Liver (tissue), 9 donors: ENCODE data around the gene NPAS4. TPM values are rescaled to one million over a fixed set of nuclear protein-coding genes. Genes with fewer than 3 reads are reported as not detected.
A peak's percentile ranks its signal among the peaks of the same experiment; 100 is the strongest.
"Not testable (repeated sequence)": the region's sequence is repeated elsewhere in the genome, so short reads cannot be mapped to it uniquely, and the experiment has no call there.

Experiments
- DNase-seq: peaks from one replicate; pipeline ENCODE4 v3.0.0-alpha.2; 2017; ENCODE audit warnings: low spot score
- H3K27ac ChIP-seq, 2 donors: one replicate each; pipeline ENCODE4 v1.7.0; 2013; ENCODE audit warnings: inconsistent platforms in 2 of 2, low read length in 2 of 2, control low read depth in 1 of 2, low read depth in 1 of 2, mild to moderate bottlenecking in 1 of 2
- H3K27me3 ChIP-seq, 4 donors: one replicate each; pipeline versions ENCODE4 v1.6.1 to v1.7.0; 2013; ENCODE audit warnings: low read length in 3 of 4, inconsistent platforms in 1 of 4, mild to moderate bottlenecking in 1 of 4, moderate library complexity in 1 of 4; ENCODE audit not compliant: control insufficient read depth in 4 of 4, insufficient read depth in 4 of 4
- H3K36me3 ChIP-seq, 4 donors: one replicate each; pipeline versions ENCODE4 v1.6.1 to v1.7.0; 2013; ENCODE audit warnings: low read length in 3 of 4, mild to moderate bottlenecking in 3 of 4, low read depth in 1 of 4, moderate library complexity in 1 of 4; ENCODE audit not compliant: control insufficient read depth in 4 of 4, insufficient read depth in 3 of 4
- H3K4me1 ChIP-seq, 4 donors: one replicate each; pipeline versions ENCODE4 v1.6.1 to v1.7.0; 2013; ENCODE audit warnings: low read length in 3 of 4, mild to moderate bottlenecking in 3 of 4, moderate library complexity in 1 of 4; ENCODE audit not compliant: control insufficient read depth in 4 of 4, insufficient read depth in 4 of 4
- H3K4me3 ChIP-seq, 3 donors: one replicate each; pipeline versions ENCODE4 v1.6.1 to v1.7.0; 2013; ENCODE audit warnings: low read length in 3 of 3, control low read depth in 1 of 3, low read depth in 1 of 3, mild to moderate bottlenecking in 1 of 3
- H3K9ac ChIP-seq, 2 donors: one replicate each; pipeline ENCODE4 v1.7.0; 2013; ENCODE audit warnings: low read length in 2 of 2, mild to moderate bottlenecking in 2 of 2, moderate library complexity in 2 of 2, control low read depth in 1 of 2, low read depth in 1 of 2
- H3K9me3 ChIP-seq, 4 donors: one replicate each; pipeline versions ENCODE4 v1.6.1 to v1.7.0; 2013; ENCODE audit warnings: low read length in 3 of 4; ENCODE audit not compliant: control insufficient read depth in 4 of 4
- EGR1 ChIP-seq, 2 donors: IDR thresholded peaks; 2 replicates each; pipeline ENCODE4 v1.6.1; 2016 to 2018; ENCODE audit warnings: antibody characterized with exemption in 2 of 2, low read depth in 2 of 2
- FOXA1 ChIP-seq: IDR thresholded peaks from 2 replicates; pipeline ENCODE4 v1.6.1; 2016; ENCODE audit warnings: antibody characterized with exemption
- FOXA2 ChIP-seq: IDR thresholded peaks from 2 replicates; pipeline ENCODE4 v1.6.1; 2016; ENCODE audit warnings: antibody characterized with exemption
- GABPA ChIP-seq, 2 donors: IDR thresholded peaks in 1 of 2; conservative IDR thresholded peaks in 1 of 2; 2 replicates each; pipeline ENCODE4 v1.6.1; 2016; ENCODE audit warnings: antibody characterized with exemption in 2 of 2, mild to moderate bottlenecking in 1 of 2, moderate library complexity in 1 of 2
- HNF4A ChIP-seq, 2 donors: conservative IDR thresholded peaks; 2 replicates each; pipeline ENCODE4 v1.6.1; 2016; ENCODE audit warnings: antibody characterized with exemption in 2 of 2, mild to moderate bottlenecking in 2 of 2
- HNF4G ChIP-seq: IDR thresholded peaks from 2 replicates; pipeline ENCODE4 v1.6.1; 2016; ENCODE audit warnings: antibody characterized with exemption
- JUND ChIP-seq, 2 donors: IDR thresholded peaks; 2 replicates each; pipeline ENCODE4 v1.6.1; 2016; ENCODE audit warnings: antibody characterized with exemption in 2 of 2
- NR2F2 ChIP-seq: IDR thresholded peaks from 2 replicates; pipeline ENCODE4 v1.6.1; 2016; ENCODE audit warnings: antibody characterized with exemption
- RAD21 ChIP-seq, 2 donors: IDR thresholded peaks; 2 replicates each; pipeline ENCODE4 v1.6.1; 2016; ENCODE audit warnings: antibody characterized with exemption in 2 of 2, mild to moderate bottlenecking in 2 of 2
- RXRA ChIP-seq, 2 donors: IDR thresholded peaks; 2 replicates each; pipeline ENCODE4 v1.6.1; 2017 to 2018; ENCODE audit warnings: antibody characterized with exemption in 2 of 2, mild to moderate bottlenecking in 1 of 2
- SP1 ChIP-seq: IDR thresholded peaks from 2 replicates; pipeline ENCODE4 v1.6.1; 2018; ENCODE audit warnings: antibody characterized with exemption, mild to moderate bottlenecking
- TAF1 ChIP-seq: conservative IDR thresholded peaks from 2 replicates; pipeline ENCODE4 v1.6.1; 2016; ENCODE audit warnings: antibody characterized with exemption, mild to moderate bottlenecking
- YY1 ChIP-seq: IDR thresholded peaks from 2 replicates; pipeline ENCODE4 v1.6.1; 2016; ENCODE audit warnings: antibody characterized with exemption, mild to moderate bottlenecking
- WGBS: extraction: QIAGEN DNeasy Blood & Tissue Kit; methylation state at CpG from one replicate; pipeline ENCODE4 v1.1.7; 2013; 5-methylcytosine and 5-hydroxymethylcytosine counted together
- polyA plus RNA-seq, 2 donors: library from polyadenylated mRNA; stranded (reverse) in 1 of 2; unstranded in 1 of 2; fragments of 200-250 nt in 1 of 2; fragments of >200 nt in 1 of 2; fragmentation: Nextera tagmentation in 1 of 2; extraction: Ambion mirVana in 1 of 2; gene quantifications; one replicate each; pipeline versions ENCODE4 v1.2.1 to v1.2.3, GENCODE V29; 2013 to 2015
- total RNA-seq, 2 donors: library from RNA; depleted of rRNA; stranded (reverse); fragments of >200 nt; gene quantifications; one replicate each; pipeline ENCODE4 v1.2.3, GENCODE V29; 2014
- TF ChIP-seq, protein P1 (sequence below): IDR thresholded peaks from 2 replicates; pipeline ENCODE4 v1.6.1; 2016; ENCODE audit warnings: antibody characterized with exemption, mild to moderate bottlenecking
- TF ChIP-seq, protein P2 (sequence below): IDR thresholded peaks from 2 replicates; pipeline ENCODE4 v1.6.1; 2016; ENCODE audit warnings: antibody characterized with exemption
- TF ChIP-seq, protein P3 (sequence below): fragments of 150-350 bp; IDR thresholded peaks from 2 replicates; pipeline ENCODE4 v1.5.1; 2017; ENCODE audit warnings: improper control_type of control experiment, low read depth, low read length; ENCODE audit not compliant: missing input control
- TF ChIP-seq, protein P4 (sequence below): IDR thresholded peaks from 2 replicates; pipeline ENCODE4 v1.6.1; 2016; ENCODE audit warnings: antibody characterized with exemption
- TF ChIP-seq, protein P5 (sequence below): IDR thresholded peaks from 2 replicates; pipeline ENCODE4 v1.6.1; 2016; ENCODE audit warnings: antibody characterized with exemption
- donor health status: healthy.
- donor health status: healthy.
- donor health status: healthy.
- donor health status: healthy.
- donor health status: healthy.

Gene NPAS4
- total and polyA plus RNA-seq, 4 donors, result 0.01 TPM; not detected in 3

DNA sequence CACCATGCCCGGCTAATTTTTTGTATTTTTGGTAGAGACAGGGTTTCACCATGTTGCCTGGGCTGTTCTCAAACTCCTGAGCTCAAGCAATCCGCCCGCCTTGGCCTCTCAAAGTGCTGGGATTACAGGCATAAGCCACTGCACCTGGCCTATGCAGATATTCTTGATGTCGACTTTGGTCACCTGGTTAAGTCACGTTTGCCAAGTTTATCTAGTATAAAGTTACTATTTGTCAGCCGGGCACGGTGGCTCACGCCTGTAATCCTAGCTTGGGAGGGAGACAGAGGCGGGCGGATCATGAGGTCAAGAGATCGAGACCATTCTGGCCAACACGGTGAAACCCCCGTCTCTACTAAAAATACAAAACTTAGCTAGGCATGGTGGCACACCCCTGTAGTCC, 36.5 kb upstream of the NPAS4 start:
- H3K9ac ChIP-seq, H3K36me3 ChIP-seq, H3K4me1 ChIP-seq, H3K9me3 ChIP-seq, H3K27me3 ChIP-seq, H3K4me3 ChIP-seq, DNase-seq, H3K27ac ChIP-seq: not testable (repeated sequence)
- 71% methylated on average over 13 of the region's 13 CpGs for WGBS

DNA sequence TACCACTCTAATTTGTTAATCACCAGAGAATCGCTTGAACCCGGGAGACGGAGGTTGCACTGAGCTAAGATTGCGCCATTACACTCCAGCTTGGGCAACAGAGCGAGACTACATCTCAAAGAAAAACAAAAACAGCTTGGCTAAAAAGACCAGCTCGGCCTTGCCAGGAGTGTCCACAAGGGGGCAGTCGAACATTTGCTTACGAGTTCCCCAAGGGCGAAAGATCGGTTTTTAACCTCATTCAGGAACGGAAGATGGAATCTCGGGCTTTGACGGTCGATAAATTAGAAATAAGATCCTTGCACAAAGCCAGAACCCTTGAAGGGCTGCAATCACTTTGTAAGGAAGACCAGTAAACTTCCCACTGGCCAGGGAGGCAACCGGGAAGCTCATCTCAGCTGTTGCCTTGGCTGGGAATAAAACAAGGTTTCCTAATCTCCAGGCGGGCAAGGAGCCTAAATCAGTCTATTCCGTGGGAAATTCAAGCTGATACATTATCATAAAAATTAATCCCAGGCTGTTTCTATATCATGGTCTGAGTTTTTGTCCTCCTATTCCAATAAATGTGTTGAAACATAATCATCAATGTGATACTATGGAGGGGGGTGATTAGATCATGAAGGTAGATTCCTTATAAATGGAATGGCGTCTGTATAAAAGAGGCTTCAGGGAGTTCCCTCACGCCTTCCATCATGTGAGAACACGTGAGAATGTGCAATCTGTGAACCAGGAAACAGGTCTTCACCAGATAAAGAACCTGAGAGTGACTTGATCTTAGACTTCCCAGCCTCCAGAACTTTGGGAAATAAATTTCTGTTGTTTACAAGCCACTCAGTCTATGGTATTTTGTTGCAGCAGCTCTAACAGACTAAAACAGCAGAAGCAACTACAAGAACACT, 34.4 kb upstream of the NPAS4 start:
- Histone ChIP-seq H3K4me1 (peaks cover 0 to 5% (median under 1%) of the 10 kb centered on the region in 4 donors), H3K9ac (no peak overlapping the region), H3K9me3 (no peaks in the 10 kb centered on the region), H3K27ac (no peak overlapping the region), H3K36me3 (no peaks in the 10 kb centered on the region), H3K4me3 (peak overlapping the region in 1 of 3 donors; percentile 15), H3K27me3 (no peaks in the 10 kb centered on the region)
- peak; percentile 82 for DNase-seq
- WGBS, result 9% methylated on average over 20 of the region's 20 CpGs
- TF ChIP-seq, protein P1, sequence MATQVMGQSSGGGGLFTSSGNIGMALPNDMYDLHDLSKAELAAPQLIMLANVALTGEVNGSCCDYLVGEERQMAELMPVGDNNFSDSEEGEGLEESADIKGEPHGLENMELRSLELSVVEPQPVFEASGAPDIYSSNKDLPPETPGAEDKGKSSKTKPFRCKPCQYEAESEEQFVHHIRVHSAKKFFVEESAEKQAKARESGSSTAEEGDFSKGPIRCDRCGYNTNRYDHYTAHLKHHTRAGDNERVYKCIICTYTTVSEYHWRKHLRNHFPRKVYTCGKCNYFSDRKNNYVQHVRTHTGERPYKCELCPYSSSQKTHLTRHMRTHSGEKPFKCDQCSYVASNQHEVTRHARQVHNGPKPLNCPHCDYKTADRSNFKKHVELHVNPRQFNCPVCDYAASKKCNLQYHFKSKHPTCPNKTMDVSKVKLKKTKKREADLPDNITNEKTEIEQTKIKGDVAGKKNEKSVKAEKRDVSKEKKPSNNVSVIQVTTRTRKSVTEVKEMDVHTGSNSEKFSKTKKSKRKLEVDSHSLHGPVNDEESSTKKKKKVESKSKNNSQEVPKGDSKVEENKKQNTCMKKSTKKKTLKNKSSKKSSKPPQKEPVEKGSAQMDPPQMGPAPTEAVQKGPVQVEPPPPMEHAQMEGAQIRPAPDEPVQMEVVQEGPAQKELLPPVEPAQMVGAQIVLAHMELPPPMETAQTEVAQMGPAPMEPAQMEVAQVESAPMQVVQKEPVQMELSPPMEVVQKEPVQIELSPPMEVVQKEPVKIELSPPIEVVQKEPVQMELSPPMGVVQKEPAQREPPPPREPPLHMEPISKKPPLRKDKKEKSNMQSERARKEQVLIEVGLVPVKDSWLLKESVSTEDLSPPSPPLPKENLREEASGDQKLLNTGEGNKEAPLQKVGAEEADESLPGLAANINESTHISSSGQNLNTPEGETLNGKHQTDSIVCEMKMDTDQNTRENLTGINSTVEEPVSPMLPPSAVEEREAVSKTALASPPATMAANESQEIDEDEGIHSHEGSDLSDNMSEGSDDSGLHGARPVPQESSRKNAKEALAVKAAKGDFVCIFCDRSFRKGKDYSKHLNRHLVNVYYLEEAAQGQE, result peak; percentile 37
- TF ChIP-seq, protein P2, sequence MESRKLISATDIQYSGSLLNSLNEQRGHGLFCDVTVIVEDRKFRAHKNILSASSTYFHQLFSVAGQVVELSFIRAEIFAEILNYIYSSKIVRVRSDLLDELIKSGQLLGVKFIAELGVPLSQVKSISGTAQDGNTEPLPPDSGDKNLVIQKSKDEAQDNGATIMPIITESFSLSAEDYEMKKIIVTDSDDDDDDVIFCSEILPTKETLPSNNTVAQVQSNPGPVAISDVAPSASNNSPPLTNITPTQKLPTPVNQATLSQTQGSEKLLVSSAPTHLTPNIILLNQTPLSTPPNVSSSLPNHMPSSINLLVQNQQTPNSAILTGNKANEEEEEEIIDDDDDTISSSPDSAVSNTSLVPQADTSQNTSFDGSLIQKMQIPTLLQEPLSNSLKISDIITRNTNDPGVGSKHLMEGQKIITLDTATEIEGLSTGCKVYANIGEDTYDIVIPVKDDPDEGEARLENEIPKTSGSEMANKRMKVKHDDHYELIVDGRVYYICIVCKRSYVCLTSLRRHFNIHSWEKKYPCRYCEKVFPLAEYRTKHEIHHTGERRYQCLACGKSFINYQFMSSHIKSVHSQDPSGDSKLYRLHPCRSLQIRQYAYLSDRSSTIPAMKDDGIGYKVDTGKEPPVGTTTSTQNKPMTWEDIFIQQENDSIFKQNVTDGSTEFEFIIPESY, result no peak
- TF ChIP-seq, protein P3, sequence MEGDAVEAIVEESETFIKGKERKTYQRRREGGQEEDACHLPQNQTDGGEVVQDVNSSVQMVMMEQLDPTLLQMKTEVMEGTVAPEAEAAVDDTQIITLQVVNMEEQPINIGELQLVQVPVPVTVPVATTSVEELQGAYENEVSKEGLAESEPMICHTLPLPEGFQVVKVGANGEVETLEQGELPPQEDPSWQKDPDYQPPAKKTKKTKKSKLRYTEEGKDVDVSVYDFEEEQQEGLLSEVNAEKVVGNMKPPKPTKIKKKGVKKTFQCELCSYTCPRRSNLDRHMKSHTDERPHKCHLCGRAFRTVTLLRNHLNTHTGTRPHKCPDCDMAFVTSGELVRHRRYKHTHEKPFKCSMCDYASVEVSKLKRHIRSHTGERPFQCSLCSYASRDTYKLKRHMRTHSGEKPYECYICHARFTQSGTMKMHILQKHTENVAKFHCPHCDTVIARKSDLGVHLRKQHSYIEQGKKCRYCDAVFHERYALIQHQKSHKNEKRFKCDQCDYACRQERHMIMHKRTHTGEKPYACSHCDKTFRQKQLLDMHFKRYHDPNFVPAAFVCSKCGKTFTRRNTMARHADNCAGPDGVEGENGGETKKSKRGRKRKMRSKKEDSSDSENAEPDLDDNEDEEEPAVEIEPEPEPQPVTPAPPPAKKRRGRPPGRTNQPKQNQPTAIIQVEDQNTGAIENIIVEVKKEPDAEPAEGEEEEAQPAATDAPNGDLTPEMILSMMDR, result peak; percentile 95
- TF ChIP-seq TAF1 (no peak), GABPA (IDR thresholded peaks at IDR 0.05 in 1 of 2, conservative IDR thresholded peaks at IDR 0.05 in 1 of 2) (no peak), YY1 (no peak), RXRA (IDR thresholded peaks at IDR 0.05) (peak in 1 of 2 donors; percentile 21), NR2F2 (no peak), HNF4A (conservative IDR thresholded peaks at IDR 0.05) (peak in 1 of 2 donors; percentile 52), RAD21 (IDR thresholded peaks at IDR 0.05) (peak; percentile 75 to 84), FOXA1 (no peak), HNF4G (no peak), FOXA2 (no peak), EGR1 (IDR thresholded peaks at IDR 0.05; ENCODE audit: low read depth in 2 of 2) (no peak), JUND (IDR thresholded peaks at IDR 0.05) (peak in 1 of 2 donors; percentile 18), SP1 (no peak)
- TF ChIP-seq, protein P4, sequence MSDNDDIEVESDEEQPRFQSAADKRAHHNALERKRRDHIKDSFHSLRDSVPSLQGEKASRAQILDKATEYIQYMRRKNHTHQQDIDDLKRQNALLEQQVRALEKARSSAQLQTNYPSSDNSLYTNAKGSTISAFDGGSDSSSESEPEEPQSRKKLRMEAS, result no peak
- TF ChIP-seq, protein P5, sequence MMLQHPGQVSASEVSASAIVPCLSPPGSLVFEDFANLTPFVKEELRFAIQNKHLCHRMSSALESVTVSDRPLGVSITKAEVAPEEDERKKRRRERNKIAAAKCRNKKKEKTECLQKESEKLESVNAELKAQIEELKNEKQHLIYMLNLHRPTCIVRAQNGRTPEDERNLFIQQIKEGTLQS, result no peak
